H9 (cell line): ENCODE results near the gene CDS1. TPM values are rescaled to one million over a fixed set of nuclear protein-coding genes. Genes with fewer than 3 reads are reported as not detected.

Experiments
- DNase-seq: peaks from one replicate; pipeline ENCODE4 v3.0.0-alpha.2; 2017
- H2AFZ ChIP-seq: one replicate; pipeline ENCODE4 v1.6.1; 2013; ENCODE audit warnings: mild to moderate bottlenecking, low read length, control low read depth, moderate library complexity
- H2AK5ac ChIP-seq: 2 replicates; pipeline ENCODE4 v1.6.1; 2013; ENCODE audit warnings: low read length, control low read depth, mixed read lengths; ENCODE audit not compliant: insufficient read length
- H2BK120ac ChIP-seq: one replicate; pipeline ENCODE4 v1.6.1; 2013; ENCODE audit warnings: low read depth, mild to moderate bottlenecking, low read length, control low read depth, inconsistent platforms; ENCODE audit not compliant: poor library complexity, severe bottlenecking
- H2BK12ac ChIP-seq: 2 replicates; pipeline ENCODE4 v1.6.1; 2013; ENCODE audit warnings: low read length, control low read depth, mixed read lengths, low read depth; ENCODE audit not compliant: insufficient read length
- H2BK15ac ChIP-seq: 2 replicates; pipeline ENCODE4 v1.6.1; 2013; ENCODE audit warnings: low read depth, low read length, control low read depth
- H2BK20ac ChIP-seq: one replicate; pipeline ENCODE4 v1.6.1; 2013; ENCODE audit warnings: low read depth, mild to moderate bottlenecking, low read length, control low read depth, inconsistent platforms; ENCODE audit not compliant: poor library complexity, severe bottlenecking
- H2BK5ac ChIP-seq: 2 replicates; pipeline ENCODE4 v1.6.1; 2013; ENCODE audit warnings: low read length, control low read depth, mixed read lengths; ENCODE audit not compliant: insufficient read length
- H3K14ac ChIP-seq: 2 replicates; pipeline ENCODE4 v1.6.1; 2013; ENCODE audit warnings: low read length, control low read depth; ENCODE audit not compliant: insufficient read depth
- H3K18ac ChIP-seq: 2 replicates; pipeline ENCODE4 v1.6.1; 2013; ENCODE audit warnings: low read depth, mild to moderate bottlenecking, mixed read lengths, low read length, control low read depth; ENCODE audit not compliant: insufficient read length
- H3K23ac ChIP-seq: 2 replicates; pipeline ENCODE4 v1.6.1; 2013; ENCODE audit warnings: low read length, control low read depth, mixed read lengths, low read depth; ENCODE audit not compliant: insufficient read length
- H3K23me2 ChIP-seq: 2 replicates; pipeline ENCODE4 v1.6.1; 2013; ENCODE audit warnings: low read depth, mild to moderate bottlenecking, mixed read lengths, low read length, control low read depth; ENCODE audit not compliant: insufficient read length, poor library complexity, severe bottlenecking
- H3K27ac ChIP-seq: 2 replicates; pipeline ENCODE4 v1.5.1; 2013; ENCODE audit warnings: low read length, control low read depth, mixed read lengths, low read depth; ENCODE audit not compliant: insufficient read length
- H3K27me3 ChIP-seq: 2 replicates; pipeline ENCODE4 v1.6.1; 2013; ENCODE audit warnings: low read length, control low read depth, inconsistent platforms; ENCODE audit not compliant: insufficient read depth
- H3K4ac ChIP-seq: 2 replicates; pipeline ENCODE4 v1.6.1; 2013; ENCODE audit warnings: low read depth, mild to moderate bottlenecking, control low read depth, inconsistent platforms, low read length, moderate library complexity
- H3K4me1 ChIP-seq: 2 replicates; pipeline ENCODE4 v1.6.1; 2013; ENCODE audit warnings: low read length, control low read depth, inconsistent platforms; ENCODE audit not compliant: insufficient read depth
- H3K4me2 ChIP-seq: 2 replicates; pipeline ENCODE4 v1.6.1; 2013; ENCODE audit warnings: low read length, control low read depth, mixed read lengths; ENCODE audit not compliant: insufficient read length, insufficient read depth
- H3K56ac ChIP-seq: 2 replicates; pipeline ENCODE4 v1.6.1; 2013; ENCODE audit warnings: low read depth, mild to moderate bottlenecking, mixed read lengths, low read length, control low read depth; ENCODE audit not compliant: insufficient read length
- H3K79me1 ChIP-seq: 2 replicates; pipeline ENCODE4 v1.6.1; 2013; ENCODE audit warnings: low read depth, mild to moderate bottlenecking, moderate library complexity, low read length, control low read depth, inconsistent platforms; ENCODE audit not compliant: insufficient read depth, poor library complexity, severe bottlenecking
- H3K79me2 ChIP-seq: 2 replicates; pipeline ENCODE4 v1.6.1; 2013; ENCODE audit warnings: low read length, control low read depth, inconsistent platforms; ENCODE audit not compliant: insufficient read depth
- H3K9ac ChIP-seq: 2 replicates; pipeline ENCODE4 v1.6.1; 2013; ENCODE audit warnings: low read length, control low read depth, mixed read lengths; ENCODE audit not compliant: insufficient read length; ENCODE audit errors: extremely low read depth
- H3K9me3 ChIP-seq: one replicate; pipeline ENCODE4 v1.6.1; 2013; ENCODE audit warnings: low read depth, low read length, inconsistent platforms; ENCODE audit not compliant: control insufficient read depth
- H3T11ph ChIP-seq: one replicate; pipeline ENCODE4 v1.6.1; 2013; ENCODE audit warnings: mild to moderate bottlenecking, low read length, control low read depth, inconsistent platforms
- H4K20me1 ChIP-seq: one replicate; pipeline ENCODE4 v1.6.1; 2013; ENCODE audit not compliant: control insufficient read depth, insufficient read length, insufficient read depth
- H4K5ac ChIP-seq: 2 replicates; pipeline ENCODE4 v1.6.1; 2013; ENCODE audit warnings: low read depth, mild to moderate bottlenecking, mixed read lengths, low read length, control low read depth; ENCODE audit not compliant: insufficient read length
- H4K8ac ChIP-seq: replicated peaks from 2 replicates; pipeline ENCODE4 v1.6.1; 2013; ENCODE audit warnings: low read length, control low read depth, mixed read lengths, low read depth; ENCODE audit not compliant: insufficient read length
- H4K91ac ChIP-seq: 2 replicates; pipeline ENCODE4 v1.6.1; 2013; ENCODE audit warnings: low read depth, mild to moderate bottlenecking, moderate library complexity, mixed read lengths, low read length, control low read depth; ENCODE audit not compliant: insufficient read length
- H3K27ac Mint-ChIP-seq, 3 experiments: 2 replicates in 2 of 3; 3 replicates in 1 of 3; pipeline ENCODE4 v1.8.0; 2020 to 2021; ENCODE audit warnings: mixed read lengths in 3 of 3, mild to moderate bottlenecking in 1 of 3, moderate library complexity in 1 of 3
- H3K27me3 Mint-ChIP-seq: 2 replicates; pipeline ENCODE4 v1.8.0; 2021; ENCODE audit warnings: low read depth, mild to moderate bottlenecking, moderate library complexity, mixed read lengths
- H3K36me3 Mint-ChIP-seq, 3 experiments: 2 replicates in 2 of 3; 3 replicates in 1 of 3; pipeline ENCODE4 v1.8.0; 2020 to 2021; ENCODE audit warnings: low read depth in 3 of 3, mixed read lengths in 3 of 3; ENCODE audit not compliant: insufficient read depth in 1 of 3
- H3K4me1 Mint-ChIP-seq, 2 experiments: 2 replicates each; pipeline ENCODE4 v1.8.0; 2020; ENCODE audit warnings: mixed read lengths in 2 of 2
- H3K4me3 Mint-ChIP-seq, 2 experiments: 2 replicates in 1 of 2; 3 replicates in 1 of 2; pipeline ENCODE4 v1.8.0; 2020 to 2021; ENCODE audit warnings: mild to moderate bottlenecking in 2 of 2, mixed read lengths in 2 of 2, moderate library complexity in 1 of 2
- H3K9me3 Mint-ChIP-seq, 2 experiments: 2 replicates in 1 of 2; 3 replicates in 1 of 2; pipeline ENCODE4 v1.8.0; 2020; ENCODE audit warnings: mild to moderate bottlenecking in 2 of 2, mixed read lengths in 2 of 2, moderate library complexity in 1 of 2
- WGBS: extraction: QIAGEN DNeasy Blood & Tissue Kit; methylation state at CpG from one replicate; pipeline ENCODE4 v1.1.7; 2013; ENCODE audit warnings: missing lambda C conversion rate, low lambda C conversion rate, mixed read lengths; ENCODE audit not compliant: insufficient read length; ENCODE audit errors: extremely low coverage; 5-methylcytosine and 5-hydroxymethylcytosine counted together
- total RNA-seq: library from RNA; stranded (reverse); gene quantifications from 2 replicates; pipeline ENCODE4 v1.2.1, GENCODE V29; 2021
- TF ChIP-seq, protein P1 (sequence below): fragments of 200-600 bp; sonication (generic); conservative IDR thresholded peaks from 3 replicates; pipeline ENCODE4 v1.8.0; 2021; ENCODE audit warnings: antibody characterized with exemption, mild to moderate bottlenecking

Gene CDS1
- total RNA-seq, 1 experiment from 2014 or later = 7.5 TPM

DNA sequence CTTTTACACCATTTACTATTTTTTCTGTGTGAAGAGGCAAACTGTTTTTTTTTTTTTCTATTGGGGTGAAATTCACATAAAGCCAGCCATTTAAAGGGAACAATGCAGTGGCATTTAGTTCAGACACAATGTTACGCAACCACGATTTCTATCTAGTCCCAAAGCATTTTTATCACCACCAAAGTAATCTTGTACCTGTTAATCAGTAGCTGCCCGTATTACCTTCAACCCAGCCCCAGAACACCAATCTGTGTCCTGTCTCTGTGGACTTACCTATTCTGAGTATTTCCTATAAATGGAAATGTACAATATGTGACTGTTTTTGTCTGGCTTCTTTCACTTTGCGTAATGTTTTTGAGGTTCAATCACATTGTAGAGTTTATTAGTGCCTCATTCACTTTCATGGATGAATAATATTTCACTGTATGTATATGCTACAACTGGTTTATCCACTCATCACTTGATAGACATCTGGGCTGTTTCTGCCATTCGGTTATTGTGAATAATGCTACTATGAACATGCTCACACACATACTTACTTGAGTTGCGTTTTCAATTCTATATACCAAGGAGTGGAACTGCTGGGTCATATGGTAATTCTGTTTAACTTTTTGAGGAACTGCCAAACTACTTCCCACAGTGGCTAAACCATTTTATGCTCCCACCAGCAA, 116.2 kb downstream of the CDS1 start:
- Mint-ChIP-seq H3K9me3 (no peaks in the 10 kb centered on the region), H3K27ac (no peak overlapping the region; a peak in 1 of 7 replicates), H3K4me1 (no peaks in the 10 kb centered on the region), H3K36me3 (peaks cover 17 to 81% (median 57%) of the 10 kb centered on the region in 3 experiments), H3K27me3 (no peaks in the 10 kb centered on the region), H3K4me3 (no peak overlapping the region)
- H3K9ac ChIP-seq = no peak overlapping the region
- no peak overlapping the region for H2AFZ ChIP-seq
- no peak overlapping the region for H2BK120ac ChIP-seq
- no peak overlapping the region for H2BK5ac ChIP-seq
- no peaks in the 10 kb centered on the region for H3K23me2 ChIP-seq
- no peak overlapping the region for H2BK20ac ChIP-seq
- DNase-seq = no peak
- H3K27ac ChIP-seq = no peak overlapping the region
- no peak overlapping the region for H2BK15ac ChIP-seq
- no peak overlapping the region for H3T11ph ChIP-seq
- H3K4ac ChIP-seq = no peak overlapping the region
- H4K5ac ChIP-seq = no peak overlapping the region
- no peak overlapping the region for H3K56ac ChIP-seq
- no peak overlapping the region for H3K18ac ChIP-seq
- H3K4me2 ChIP-seq = no peak overlapping the region
- no peaks in the 10 kb centered on the region for H4K20me1 ChIP-seq
- H4K91ac ChIP-seq = no peak overlapping the region
- H2BK12ac ChIP-seq = no peak overlapping the region
- H3K14ac ChIP-seq = no peak overlapping the region
- no peak overlapping the region for H2AK5ac ChIP-seq
- no peaks in the 10 kb centered on the region for H3K79me2 ChIP-seq
- no peaks in the 10 kb centered on the region for H3K4me1 ChIP-seq
- TF ChIP-seq, protein P1, sequence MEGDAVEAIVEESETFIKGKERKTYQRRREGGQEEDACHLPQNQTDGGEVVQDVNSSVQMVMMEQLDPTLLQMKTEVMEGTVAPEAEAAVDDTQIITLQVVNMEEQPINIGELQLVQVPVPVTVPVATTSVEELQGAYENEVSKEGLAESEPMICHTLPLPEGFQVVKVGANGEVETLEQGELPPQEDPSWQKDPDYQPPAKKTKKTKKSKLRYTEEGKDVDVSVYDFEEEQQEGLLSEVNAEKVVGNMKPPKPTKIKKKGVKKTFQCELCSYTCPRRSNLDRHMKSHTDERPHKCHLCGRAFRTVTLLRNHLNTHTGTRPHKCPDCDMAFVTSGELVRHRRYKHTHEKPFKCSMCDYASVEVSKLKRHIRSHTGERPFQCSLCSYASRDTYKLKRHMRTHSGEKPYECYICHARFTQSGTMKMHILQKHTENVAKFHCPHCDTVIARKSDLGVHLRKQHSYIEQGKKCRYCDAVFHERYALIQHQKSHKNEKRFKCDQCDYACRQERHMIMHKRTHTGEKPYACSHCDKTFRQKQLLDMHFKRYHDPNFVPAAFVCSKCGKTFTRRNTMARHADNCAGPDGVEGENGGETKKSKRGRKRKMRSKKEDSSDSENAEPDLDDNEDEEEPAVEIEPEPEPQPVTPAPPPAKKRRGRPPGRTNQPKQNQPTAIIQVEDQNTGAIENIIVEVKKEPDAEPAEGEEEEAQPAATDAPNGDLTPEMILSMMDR = no peak
- H3K27me3 ChIP-seq = no peaks in the 10 kb centered on the region; the same call in 1 of the 2 replicates
- H3K23ac ChIP-seq = no peak overlapping the region
- WGBS = no CpG with 5 or more reads among the region's 6 CpGs
- H4K8ac ChIP-seq = no peak overlapping the region
- H3K79me1 ChIP-seq = no peaks in the 10 kb centered on the region
- H3K9me3 ChIP-seq = no peaks in the 10 kb centered on the region

Other genes starting within 250 kb of the CDS1 start
- gene NKX6-1, start 83.8 kb upstream of the CDS1 start, total RNA-seq = 0.09 TPM in 1 of 2 replicates, not detected in the other